Measurements from ENCODE around the gene PDHA1.

DNA sequence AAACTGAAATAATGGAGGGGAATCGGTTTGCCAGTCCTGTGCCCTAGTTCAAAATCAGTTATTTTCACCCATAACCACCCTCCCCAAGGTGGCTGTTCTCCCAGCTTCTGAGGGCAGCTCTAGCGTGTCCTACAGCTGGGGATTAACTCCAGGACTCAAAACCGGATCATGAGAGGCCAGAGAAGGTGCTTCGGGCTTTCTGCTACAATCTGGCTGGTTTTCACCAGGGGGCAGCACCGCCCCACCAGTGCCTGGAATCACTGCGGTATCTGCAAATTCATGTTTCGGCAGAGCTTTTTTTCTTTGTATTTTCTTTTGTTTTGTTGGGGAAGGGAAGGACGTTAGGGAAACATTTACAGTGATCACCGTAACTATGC, 28.4 kb downstream of the PDHA1 start:
- TF ChIP-seq CTCF (conservative IDR thresholded peaks at IDR 0.05; ENCODE audit: low read depth in 2 of 2) (peak; percentile 73 to 78), ZNF114 (CRISPR knock-in tag; IDR thresholded peaks at IDR 0.05) (no peak), EZH2 (IDR thresholded peaks at IDR 0.05; ENCODE audit: low read depth, unreplicated experiment) (no peak), CREB1 (CRISPR knock-in tag; IDR thresholded peaks at IDR 0.05; ENCODE audit: low read depth) (no peak), EZH2phosphoT487 (IDR thresholded peaks at IDR 0.05; ENCODE audit: unreplicated experiment) (no peak), POLR2AphosphoS5 (IDR thresholded peaks at IDR 0.05; ENCODE audit: low read depth) (no peak), JUNB (IDR thresholded peaks at IDR 0.05; ENCODE audit: unreplicated experiment) (no peak), ZNF331 (CRISPR knock-in tag; IDR thresholded peaks at IDR 0.05; ENCODE audit: low read depth) (no peak)

Measured in GM23338 (cell line).